Stimulated activated CD4-positive, alpha-beta T cell treated with anti-CD3 and anti-CD28 coated beads, Interleukin-2, amount 100 ng/mL, for 48 hours (primary cell): Measurements from ENCODE around the gene AMY2B.
A peak's percentile ranks its signal among the peaks of the same experiment; 100 is the strongest.
"Not testable (repeated sequence)": the region's sequence is repeated elsewhere in the genome, so short reads cannot be mapped to it uniquely, and the experiment has no call there.

Source experiments
- DNase-seq, 2 donors: peaks; one replicate each; pipeline ENCODE4 v3.0.0-alpha.2; 2020

The AMY2B gene

DNA sequence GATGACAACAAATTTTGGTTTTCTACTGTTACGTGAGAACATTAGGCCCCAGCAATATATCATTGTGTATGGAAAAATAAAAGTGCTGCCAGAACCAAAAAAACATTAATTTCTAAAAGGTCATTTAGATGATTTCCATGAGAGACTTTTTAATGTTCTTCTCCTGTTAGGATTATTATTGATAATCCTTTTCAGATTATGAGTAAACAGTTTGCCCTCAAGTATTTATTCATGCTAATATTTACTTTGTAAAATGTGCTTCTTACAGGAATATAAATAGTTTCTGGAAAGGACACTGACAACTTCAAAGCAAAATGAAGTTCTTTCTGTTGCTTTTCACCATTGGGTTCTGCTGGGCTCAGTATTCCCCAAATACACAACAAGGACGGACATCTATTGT, at the start of gene AMY2B:
TSS of gene AMY2B (plus strand) at position 301 of the 400 bp plus-strand sequence. CDS start at position 315, 14 bp downstream.
- not testable (repeated sequence) for DNase-seq

DNA sequence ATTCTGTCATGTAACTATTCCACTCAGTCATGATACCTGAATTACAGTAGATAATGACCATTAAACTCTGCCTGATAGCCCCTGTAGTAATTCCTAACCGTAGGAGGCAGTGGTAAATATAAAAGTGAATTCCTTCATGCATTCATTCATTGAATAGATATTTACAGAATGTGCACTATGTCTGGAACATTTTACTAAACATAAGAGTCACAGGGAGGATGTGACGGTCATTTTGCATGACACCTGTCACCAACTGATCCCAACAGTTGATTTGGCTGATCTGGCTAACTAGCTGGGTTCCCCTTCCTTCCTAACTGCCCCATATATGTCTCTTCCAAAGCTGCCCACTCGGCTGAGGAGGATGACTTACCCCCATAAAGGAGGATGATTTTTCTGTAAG, 48.0 kb upstream of the AMY2B start:
- DNase-seq = no peak

DNA sequence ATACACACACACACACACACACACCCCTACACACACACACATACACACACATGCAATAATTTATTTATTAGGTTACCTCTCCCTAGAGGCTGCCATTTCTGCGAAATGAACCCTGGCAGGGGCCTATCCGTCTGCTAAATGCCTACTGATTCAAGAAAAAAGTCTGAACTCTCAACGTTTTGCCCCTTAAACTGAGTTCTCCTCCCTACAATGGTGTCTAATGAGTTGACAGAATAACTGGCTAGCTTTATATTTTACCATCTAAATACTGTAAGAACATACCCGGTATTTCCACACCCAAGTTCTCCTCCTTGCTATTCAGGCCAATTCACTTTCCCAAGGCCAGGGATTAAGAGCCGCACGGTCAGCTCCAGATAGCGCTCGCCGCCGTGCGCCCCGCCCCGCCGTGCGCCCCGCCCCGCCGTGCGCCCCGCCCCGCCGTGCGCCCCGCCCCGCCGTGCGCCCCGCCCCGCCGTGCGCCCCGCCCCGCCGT, 46.2 kb upstream of the AMY2B start:
- no peak for DNase-seq

- DNase-seq = peak; percentile 79 to 86
Measured at GRCh38 chr1:103525607-103526507, 45.5 kb upstream of the AMY2B start, which contains the start of gene RNPC3. Gene RNPC3, plus strand, starts transcription at chr1:103525699. Its CDS starts 372 bp downstream, at chr1:103526071.

- no peak for DNase-seq
Measured at GRCh38 chr1:103527331-103527730, 44.1 kb upstream of the AMY2B start.

DNA sequence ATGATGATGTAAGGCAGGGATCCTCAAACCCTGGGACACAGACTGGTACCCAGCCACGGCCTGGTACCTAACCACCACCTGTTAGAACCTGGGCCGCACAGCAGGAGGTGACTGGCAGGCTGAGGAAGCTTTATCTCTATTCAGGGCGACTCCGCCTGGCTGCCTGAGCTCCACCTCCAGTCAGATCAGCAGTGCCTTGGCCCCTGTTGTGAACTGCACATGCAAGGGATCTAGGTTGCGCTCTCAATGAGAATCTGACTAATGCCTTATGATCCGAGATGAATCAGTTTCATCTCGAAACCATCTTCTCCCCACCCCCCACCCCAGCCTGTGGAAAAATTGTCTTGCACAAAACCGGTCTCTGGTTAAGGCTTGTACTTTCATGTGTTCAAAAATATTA, 41.6 kb upstream of the AMY2B start:
- peak; percentile 40 to 52 for DNase-seq

DNA sequence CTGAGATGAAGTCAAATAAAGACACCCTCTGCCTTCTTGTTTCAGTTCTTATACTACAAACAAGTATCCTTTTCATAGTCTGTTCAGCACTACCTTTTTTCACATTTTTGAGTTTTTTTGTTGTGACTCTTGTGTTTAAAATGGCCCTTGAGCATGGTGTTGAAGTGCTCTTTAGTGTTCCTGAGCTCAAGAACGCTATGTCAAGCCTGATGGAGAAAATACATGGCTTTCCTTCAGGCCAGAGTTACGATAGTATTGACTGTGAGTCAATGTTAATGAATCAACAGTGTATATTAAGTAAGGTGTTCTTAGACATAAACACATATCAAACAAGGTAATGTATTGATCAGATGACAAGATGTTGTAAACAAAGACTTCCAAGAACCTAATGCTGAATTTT, 33.2 kb upstream of the AMY2B start:
- no peak for DNase-seq

- DNase-seq = no peak
Measured at GRCh38 chr1:103541431-103541830, 30.0 kb upstream of the AMY2B start.

- DNase-seq = no peak
Measured at GRCh38 chr1:103546496-103546895, 24.9 kb upstream of the AMY2B start.

DNA sequence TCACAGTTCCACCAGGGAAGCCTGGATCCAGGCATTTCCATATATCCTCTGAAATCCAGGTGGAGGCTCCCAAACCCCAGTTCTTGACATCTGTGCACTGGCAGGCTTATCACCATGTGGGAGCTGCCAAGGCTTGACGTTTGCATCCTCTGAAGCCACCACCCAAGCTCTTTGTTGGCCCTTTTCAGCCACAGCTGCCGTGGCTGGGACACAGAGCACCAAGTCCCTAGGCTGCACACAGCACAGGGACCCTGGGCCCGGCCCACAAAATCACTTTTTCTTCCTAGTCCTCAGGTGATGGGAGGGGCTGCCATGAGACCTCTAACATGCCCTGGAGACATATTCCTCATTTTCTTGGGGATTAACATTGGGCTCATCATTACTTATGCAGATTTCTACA, 23.5 kb upstream of the AMY2B start:
- DNase-seq = no peak

DNA sequence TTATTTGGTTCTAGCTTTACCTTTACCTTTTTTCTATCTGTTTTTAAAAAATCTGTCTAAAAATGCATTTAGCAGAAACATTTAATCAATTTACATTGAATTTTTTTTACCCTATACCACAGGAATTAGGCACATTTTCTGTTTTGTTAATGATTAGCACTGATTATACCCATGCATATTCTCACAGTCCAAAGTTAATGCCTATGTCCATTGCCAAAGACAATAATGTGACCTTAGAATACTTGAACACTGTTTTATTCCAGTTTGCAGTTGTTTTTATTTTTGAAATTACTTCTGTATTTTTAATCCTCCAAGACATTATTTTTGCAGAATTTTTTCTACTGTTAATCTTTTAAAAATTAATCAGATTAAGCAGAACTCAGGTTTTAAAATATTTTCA, 11.0 kb upstream of the AMY2B start:
- DNase-seq = no peak

- not testable (repeated sequence) for DNase-seq
Measured at GRCh38 chr1:103561124-103561523, 10.3 kb upstream of the AMY2B start.

DNA sequence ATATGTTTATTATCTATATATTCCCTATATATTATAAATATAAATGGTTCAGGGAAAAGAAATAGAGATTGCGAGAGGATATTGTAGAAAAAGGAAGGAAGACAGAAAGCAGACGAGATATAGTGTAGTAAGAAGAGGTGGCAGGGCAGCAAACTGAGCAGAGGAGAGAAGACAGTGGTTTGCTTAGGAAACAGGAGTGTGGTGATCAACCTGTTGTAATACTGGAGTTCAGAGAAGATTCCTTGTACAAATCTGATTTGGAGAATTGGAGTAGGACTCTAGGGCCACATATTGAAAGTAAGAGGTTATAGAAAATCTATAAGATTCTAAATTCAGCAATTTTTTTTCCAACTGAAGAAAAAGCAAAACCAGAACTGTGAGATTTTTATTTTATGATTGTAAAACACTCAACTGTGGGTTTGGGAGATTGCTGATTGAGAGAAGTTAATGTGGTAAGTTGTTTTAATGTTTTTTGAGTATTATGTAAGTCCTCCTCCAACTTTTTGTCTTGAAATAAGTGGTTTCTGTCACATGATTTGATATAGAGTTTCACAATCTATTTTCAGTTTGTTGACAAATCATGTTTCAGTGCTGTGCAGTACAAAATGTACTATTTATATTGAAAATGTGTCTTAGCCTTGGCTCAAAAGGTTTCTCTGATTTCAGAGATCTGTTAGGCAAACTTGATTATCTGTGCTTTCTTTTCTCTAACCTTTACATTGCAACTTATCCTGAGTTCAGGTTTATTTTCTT, 9.6 kb upstream of the AMY2B start:
- DNase-seq = no peak

- DNase-seq = no peak
Measured at GRCh38 chr1:103563056-103563455, 8.3 kb upstream of the AMY2B start.

- no peak for DNase-seq
Measured at GRCh38 chr1:103569493-103569892, 1.9 kb upstream of the AMY2B start.

DNA sequence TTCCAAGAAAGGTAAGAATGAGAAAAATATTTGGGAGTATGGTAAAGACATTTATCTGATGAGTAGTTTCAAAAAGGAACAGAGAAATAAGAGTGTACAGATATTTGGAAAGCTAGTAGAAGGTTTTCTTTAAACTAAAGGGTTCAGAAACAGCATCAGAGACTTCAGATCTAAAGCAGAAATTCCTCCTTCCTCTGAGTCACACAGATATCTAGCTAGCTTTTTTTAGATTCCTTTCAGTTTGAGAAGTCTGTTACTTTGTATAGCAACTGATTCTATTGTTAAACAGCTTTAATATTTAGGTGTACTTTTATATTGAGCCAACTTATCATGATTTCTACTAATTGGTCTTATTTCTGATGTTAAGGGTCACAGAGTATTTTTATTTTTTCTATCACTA, 4.7 kb downstream of the AMY2B start:
- DNase-seq = no peak

DNA sequence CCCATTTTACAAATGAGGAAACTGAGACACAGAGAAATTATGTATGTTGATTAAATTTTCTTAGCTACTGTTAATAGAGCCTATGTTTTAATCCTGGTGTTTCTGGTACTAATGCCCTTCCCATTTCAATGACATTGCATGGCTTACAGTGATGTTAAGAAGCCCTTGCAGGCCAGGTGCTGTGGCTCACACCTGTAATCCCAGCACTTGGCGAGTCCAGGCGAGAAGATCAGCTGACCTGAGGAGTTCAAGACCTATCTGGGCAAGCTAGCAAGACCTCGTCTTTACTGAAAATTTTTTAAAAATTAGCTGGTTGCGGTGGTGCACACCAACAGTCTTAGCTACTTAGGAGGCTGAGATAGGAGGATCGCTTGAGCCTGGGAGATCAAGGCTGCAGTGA, 5.4 kb downstream of the AMY2B start:
- not testable (repeated sequence) for DNase-seq

DNA sequence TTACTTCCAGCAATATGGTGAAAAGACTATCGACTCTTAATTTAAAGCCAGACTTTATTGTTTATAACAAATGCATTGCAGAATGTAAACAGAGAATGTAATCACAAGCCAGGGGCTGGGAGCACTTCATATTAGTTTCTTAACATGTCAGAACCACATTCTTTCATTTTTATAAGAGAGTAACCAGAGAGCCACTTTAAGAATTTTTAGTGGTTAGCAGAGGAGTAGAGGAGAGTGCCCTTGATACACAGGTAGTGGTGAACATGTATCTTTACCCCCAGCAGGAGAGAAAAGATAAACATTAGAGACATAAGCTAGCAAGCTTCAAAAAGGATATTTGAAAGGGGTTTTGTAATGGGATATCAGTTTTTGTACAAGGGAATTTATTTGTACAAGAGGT, 11.1 kb downstream of the AMY2B start:
- DNase-seq = no peak

GRCh38 chr1:103583887-103584286, 12.5 kb downstream of the AMY2B start:
- DNase-seq = no peak

DNA sequence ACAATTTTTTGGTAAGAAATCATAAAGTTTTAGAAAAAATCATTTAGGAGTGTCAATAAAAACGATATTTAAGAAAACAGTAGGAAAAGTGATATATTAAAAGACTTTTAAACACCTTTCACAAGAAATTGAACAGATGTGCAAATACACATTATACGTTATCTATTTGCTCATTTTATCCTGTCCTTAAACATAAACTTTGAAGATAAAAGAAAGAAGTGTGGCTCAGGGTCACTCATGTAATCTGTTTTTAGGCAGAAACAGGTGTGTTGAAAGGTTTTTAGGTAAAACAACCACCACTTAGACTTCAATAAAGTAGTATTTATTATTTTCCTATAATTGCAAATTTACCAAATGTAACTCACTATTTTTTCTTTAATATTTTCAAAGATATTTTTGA, 13.1 kb downstream of the AMY2B start:
- DNase-seq = no peak

GRCh38 chr1:103602740-103603139, 31.4 kb downstream of the AMY2B start:
- DNase-seq = not testable (repeated sequence)

- DNase-seq = no peak
Measured at GRCh38 chr1:103616362-103616761, 45.0 kb downstream of the AMY2B start.

DNA sequence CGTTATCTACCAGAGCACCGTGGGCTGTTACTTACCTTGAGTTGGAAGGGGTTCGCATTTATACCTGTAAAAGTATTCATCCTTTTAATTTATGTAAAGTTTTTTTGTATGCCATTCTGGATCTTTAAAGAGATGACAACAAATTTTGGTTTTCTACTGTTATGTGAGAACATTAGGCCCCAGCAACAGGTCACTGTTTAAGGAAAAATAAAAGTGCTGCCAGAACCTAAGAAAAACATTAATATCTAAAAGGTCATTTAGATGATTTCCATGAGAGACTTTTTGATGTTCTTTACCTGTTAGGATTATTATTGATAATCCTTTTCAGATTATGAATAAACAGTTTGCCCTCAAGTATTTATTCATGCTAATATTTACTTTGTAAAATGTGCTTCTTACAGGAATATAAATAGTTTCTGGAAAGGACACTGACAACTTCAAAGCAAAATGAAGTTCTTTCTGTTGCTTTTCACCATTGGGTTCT, 45.6 kb downstream of the AMY2B start, which contains the start of gene AMY2A:
TSS of gene AMY2A (plus strand) at position 434 of the 484 bp plus-strand sequence. CDS start at position 448, 14 bp downstream.
- DNase-seq = not testable (repeated sequence)
